Measurements from ENCODE around the gene KCNF1. TPM values are rescaled to one million over a fixed set of nuclear protein-coding genes. Genes with fewer than 3 reads are reported as not detected.

KCNF1 gene
- total RNA-seq (2022; extraction: Qiagen RNA extraction; ENCODE audit: low read depth) = 28.3 to 46.3 TPM (median 36.5 TPM) in 5 replicates

GRCh38 chr2:10911291-10912075 lies at the start of gene KCNF1:
Gene KCNF1 (plus strand): TSS chr2:10911934. CDS start chr2:10912427, 493 bp downstream.

Other genes with a start within 250 kb of the KCNF1 start
- 43.5 to 49.8 TPM (median 47.8 TPM) in 5 replicates for gene NOL10, start 222.0 kb upstream of the KCNF1 start, total RNA-seq (2022; extraction: Qiagen RNA extraction; ENCODE audit: low read depth)
- 0.18 to 0.99 TPM (median 0.32 TPM) in 5 replicates for gene ATP6V1C2, start 190.3 kb upstream of the KCNF1 start, total RNA-seq (2022; extraction: Qiagen RNA extraction; ENCODE audit: low read depth)
- 328 to 386 TPM (median 368 TPM) in 5 replicates for gene PDIA6, start 99.1 kb upstream of the KCNF1 start, total RNA-seq (2022; extraction: Qiagen RNA extraction; ENCODE audit: low read depth)
- 34.1 to 41.4 TPM (median 37.2 TPM) in 5 replicates for gene SLC66A3, start 243.5 kb downstream of the KCNF1 start, total RNA-seq (2022; extraction: Qiagen RNA extraction; ENCODE audit: low read depth)